C1 segment of cervical spinal cord (tissue), 14 donors: ENCODE measurements around the gene DDB1.

Source experiments
- DNase-seq, 14 donors: peaks; one replicate each; lab custom pipeline; 2025; lab: John Stamatoyannopoulos, UW

DDB1 gene

GRCh38 chr11:61332797-61333549, at the start of gene DDB1, which contains the start of gene TKFC:
Gene DDB1, minus strand, starts transcription at chr11:61333105. Its CDS starts 137 bp downstream, at chr11:61332968.
Gene TKFC, plus strand, starts transcription at chr11:61333228. Its CDS starts 1,501 bp downstream, at chr11:61334729.
- DNase-seq = peak; percentile 66 to 95 (median 88)

GRCh38 chr11:61380884-61381283, 48.0 kb upstream of the DDB1 start:
- DNase-seq = no peak

- DNase-seq = no peak
Measured at GRCh38 chr11:61378713-61379313, 45.9 kb upstream of the DDB1 start.

- DNase-seq = no peak
Measured at GRCh38 chr11:61377461-61378160, 44.7 kb upstream of the DDB1 start.

GRCh38 chr11:61375761-61376108, 42.8 kb upstream of the DDB1 start:
- DNase-seq = no peak

- DNase-seq = no peak
Measured at GRCh38 chr11:61372659-61373420, 39.9 kb upstream of the DDB1 start.

GRCh38 chr11:61370349-61371005, 37.6 kb upstream of the DDB1 start:
- DNase-seq = no peak

GRCh38 chr11:61369372-61370348, 36.8 kb upstream of the DDB1 start:
- DNase-seq = peak in 4 of 14 donors; percentile 5 to 40 (median 23)

GRCh38 chr11:61368646-61369045, 35.7 kb upstream of the DDB1 start:
- no peak for DNase-seq

- no peak for DNase-seq
Measured at GRCh38 chr11:61367406-61367805, 34.5 kb upstream of the DDB1 start.

- no peak for DNase-seq
Measured at GRCh38 chr11:61364012-61364675, 31.2 kb upstream of the DDB1 start.

- no peak for DNase-seq
Measured at GRCh38 chr11:61362542-61362875, 29.6 kb upstream of the DDB1 start.

- DNase-seq = peak; percentile 76 to 99 (median 96)
Measured at GRCh38 chr11:61361741-61362541, 29.0 kb upstream of the DDB1 start, which contains the start of the genes CYB561A3 and TMEM138. Gene CYB561A3, minus strand, starts transcription at chr11:61361882. Its CDS starts 5,169 bp downstream, at chr11:61356713. Gene TMEM138, plus strand, starts transcription at chr11:61362374. Its CDS starts 2,017 bp downstream, at chr11:61364391.

GRCh38 chr11:61361237-61361740, 28.4 kb upstream of the DDB1 start:
- peak in 2 of 14 donors; percentile 33 to 56 for DNase-seq

- DNase-seq = no peak
Measured at GRCh38 chr11:61359516-61359915, 26.6 kb upstream of the DDB1 start.

- DNase-seq = no peak
Measured at GRCh38 chr11:61358566-61358965, 25.7 kb upstream of the DDB1 start.

- no peak for DNase-seq
Measured at GRCh38 chr11:61357894-61358239, 25.0 kb upstream of the DDB1 start.

- DNase-seq = peak in 2 of 14 donors; percentile 3 to 26
Measured at GRCh38 chr11:61357233-61357893, 24.5 kb upstream of the DDB1 start.
